GM18511 (cell line): Measurements from ENCODE around the gene GP9.
"Not testable (repeated sequence)": the region's sequence is repeated elsewhere in the genome, so short reads cannot be mapped to it uniquely, and the experiment has no call there.

ENCODE experiments used
- ATAC-seq: cut with Tn5 transposase; IDR thresholded peaks from one replicate; pipeline ENCODE4 v1.9.1; 2021; ENCODE audit warnings: mild to moderate bottlenecking, moderate library complexity; ENCODE audit not compliant: unreplicated experiment

Gene GP9

DNA sequence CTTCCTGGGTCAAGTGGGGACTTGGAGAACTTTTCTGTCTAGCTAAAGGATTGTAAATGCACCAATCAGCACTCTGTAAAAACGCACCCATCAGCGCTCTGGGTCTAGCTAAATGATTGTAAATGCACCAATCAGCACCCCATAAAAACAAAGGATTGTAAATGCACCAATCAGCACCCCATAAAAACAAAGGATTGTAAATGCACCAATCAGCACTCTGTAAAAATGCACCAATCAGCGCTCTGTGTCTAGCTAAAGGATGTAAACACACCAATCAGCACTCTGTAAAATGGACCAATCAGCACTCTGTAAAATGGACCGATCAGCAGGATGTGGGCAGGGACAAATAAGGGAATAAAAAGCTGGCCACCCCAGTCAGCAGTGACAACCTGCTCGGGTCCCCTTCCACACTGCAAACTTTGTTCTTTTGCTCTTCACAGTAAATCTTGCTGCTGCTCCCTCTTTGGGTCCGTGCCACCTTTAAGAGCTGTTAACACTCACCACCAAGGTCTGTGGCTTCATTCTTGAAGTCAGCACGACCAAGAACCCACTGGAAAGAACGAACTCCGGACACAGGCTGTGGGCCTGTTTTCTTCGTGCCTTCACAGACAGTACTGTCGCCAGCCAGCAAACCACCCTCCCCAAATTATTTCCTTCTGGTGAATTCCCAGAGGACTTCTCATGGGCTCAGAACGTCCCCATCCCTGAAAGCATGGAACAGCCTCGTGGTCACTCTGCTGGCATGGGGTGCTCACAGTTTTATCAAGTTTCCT lies 8.9 kb downstream of the GP9 start:
- ATAC-seq = not testable (repeated sequence)

DNA sequence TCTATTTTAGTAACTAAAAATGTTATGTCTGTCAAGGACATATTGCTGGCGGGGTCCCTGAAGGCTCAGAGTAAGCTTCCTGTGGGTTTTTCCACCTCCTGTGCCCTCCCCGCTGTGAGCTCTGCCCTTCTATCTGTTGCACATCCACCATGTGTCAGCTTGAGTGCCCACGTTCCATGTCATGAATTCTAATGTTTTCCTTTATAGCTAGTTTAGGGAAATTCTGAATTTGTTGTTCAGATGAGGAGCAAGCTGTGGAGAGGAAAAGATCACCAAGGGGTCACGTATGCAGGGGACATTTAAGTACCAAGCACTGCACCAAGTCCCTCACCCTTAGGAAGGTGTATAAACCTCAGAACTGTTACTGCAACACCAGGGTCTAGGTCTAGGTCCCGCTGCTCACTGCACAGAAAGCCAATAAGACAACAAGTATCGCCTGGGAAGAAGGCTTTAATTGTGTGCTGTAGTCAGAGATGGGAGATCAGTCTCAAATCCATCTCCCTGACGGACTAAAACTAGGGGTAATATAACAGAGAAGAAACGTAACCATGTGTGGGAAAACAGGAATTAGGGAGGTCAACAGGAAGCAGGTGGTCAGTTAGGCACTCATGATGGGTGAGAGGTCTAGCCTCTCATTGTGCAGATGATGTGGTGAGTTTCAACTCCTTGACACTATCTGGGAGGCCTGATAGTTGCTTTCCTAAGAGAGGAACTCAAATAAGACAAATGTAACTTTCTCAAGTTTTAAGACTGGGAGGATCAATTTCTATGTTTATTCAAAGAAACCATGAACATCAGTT lies 9.7 kb downstream of the GP9 start:
- no peak for ATAC-seq

DNA sequence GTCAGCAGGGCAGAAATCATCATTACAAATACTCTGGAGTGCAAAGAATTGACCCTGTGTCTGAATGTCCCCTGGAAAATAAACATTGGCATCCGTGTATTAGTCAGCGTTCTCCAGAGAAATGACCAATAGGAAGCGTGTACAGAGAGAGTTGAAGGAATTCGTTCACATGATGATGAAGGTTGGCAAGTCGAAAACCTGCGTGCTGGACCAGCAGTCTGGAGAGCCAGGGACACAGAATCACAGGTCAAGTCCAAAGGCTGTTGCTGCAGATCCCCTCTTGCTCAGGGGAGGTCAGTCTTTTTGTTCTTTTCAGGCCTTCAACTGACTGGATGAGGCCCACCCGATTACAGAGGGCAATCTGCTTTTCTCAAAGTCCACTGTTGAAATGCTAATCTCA lies 16.6 kb downstream of the GP9 start:
- ATAC-seq = no peak

DNA sequence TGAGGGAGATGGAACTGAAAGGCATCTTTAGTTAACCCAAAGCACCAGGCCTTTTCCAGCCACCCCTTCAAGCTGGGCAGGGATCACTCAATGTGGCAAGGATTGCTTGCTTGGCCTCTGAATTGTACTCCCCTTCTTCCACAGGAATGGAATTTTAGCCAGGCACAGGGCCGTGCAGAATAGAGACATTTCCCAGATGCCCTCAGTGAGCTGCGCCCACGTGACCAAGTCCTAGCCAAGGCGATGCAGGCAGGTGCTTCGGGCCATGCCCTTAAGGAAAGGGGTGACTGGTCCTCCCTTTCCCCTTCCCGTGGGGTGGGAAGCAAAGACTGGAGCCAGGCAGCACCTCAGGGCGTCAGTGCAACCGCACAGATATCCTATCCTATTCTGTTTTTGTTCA lies 17.9 kb downstream of the GP9 start:
- no peak for ATAC-seq

DNA sequence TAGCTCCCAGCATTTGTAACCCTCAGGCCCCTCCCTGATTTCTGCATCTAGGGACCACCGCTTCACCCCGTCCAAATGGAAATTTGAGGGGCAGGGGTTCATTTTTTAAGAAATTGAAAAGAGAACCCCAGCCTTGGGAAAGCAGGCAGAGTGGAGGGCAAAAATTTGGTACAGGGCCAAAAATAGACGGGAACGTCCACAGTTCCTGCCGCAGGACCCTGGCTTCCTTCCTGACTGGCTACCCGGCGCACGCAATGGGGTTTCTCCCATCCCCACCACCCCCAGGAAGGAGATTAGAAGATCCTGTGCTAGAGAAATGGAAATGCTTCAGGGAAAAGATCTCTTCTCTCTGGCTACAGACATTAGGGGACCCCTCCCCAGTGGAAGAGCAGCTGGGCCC lies 20.9 kb downstream of the GP9 start:
- no peak for ATAC-seq

DNA sequence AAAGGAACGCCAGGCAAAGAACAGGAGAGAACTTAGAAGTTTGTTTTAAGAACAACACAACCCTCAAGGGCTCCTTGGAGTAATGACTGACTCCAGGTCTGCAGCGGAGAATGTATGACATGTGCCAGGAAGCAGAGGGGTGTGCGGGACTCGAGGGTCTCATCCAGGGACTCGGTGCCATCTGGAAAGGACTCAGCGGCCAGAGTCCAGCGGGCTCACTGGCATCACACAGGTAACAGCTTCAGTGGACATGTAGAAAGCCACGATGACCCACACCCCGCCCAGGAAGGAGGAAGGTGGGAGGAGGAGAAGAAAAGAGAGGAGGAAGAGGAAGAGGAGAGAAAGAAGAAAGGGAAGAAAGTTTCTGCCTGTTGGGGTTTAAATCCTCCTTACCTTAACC lies 21.4 kb downstream of the GP9 start:
- ATAC-seq = no peak

DNA sequence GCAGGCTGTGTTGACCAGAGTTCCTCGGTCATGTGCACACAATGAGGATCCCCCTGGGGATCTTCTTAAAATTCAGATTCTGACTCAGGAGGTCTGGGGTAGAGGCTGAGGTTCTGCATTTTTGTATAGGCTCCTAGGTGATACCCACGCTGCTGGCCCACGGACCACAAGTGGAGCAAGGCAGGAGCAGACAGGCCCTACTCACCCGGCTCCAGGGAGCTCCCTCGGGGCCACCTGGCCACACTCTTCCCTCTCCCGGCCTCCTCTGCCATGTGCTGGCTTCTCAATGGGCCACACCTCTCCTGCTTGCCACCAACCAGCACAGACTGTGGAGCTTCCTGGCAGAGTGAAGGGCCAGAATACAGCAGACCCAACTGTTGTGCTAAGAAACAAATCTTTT lies 23.9 kb downstream of the GP9 start:
- no peak for ATAC-seq

DNA sequence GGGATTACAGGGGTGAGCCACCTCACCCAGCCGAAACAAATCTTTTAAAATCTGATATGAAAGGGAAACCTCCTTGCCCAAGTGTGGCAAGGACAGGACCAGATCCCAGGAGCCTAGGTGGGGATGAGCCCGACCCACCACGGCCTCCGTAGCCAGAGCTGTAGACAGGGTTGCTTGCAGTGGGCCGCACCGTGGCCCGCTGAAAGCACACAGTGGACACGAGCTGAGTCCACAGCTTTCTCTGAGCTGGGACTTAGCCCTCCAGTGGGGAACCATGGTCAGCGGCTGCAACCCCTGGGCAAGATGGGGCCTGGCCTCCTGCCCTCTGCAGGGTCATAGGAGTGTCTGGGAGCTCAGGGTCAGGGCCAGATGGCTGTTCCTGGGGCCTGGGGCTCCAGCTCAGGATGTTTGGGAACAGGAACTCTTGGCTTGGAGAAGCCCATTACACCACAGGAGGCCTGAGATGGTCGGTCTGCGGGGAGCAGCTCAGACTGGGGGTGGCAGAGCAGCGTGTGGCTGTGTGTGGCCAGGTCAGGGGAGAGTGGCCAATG lies 24.7 kb downstream of the GP9 start:
- ATAC-seq = no peak

DNA sequence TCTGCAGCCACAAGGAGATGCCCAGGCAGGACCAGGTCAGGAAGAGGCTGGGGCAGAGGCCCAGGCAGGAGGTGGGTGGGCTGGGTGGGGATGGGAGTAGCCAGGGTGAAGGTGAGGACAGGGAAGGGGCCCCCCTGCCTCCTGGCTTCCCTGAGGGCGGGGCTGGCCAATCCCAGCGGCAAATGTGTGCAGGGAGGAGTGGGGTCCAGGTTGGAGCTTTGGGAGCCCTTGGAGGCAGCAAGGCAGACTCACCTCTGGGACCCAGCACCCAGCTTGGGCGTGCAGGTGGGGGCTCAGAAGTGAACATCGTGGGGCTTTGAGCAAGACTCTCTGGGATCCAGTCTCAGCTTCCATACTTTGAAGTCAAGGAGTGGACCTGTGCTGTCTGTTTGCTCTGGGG lies 25.2 kb downstream of the GP9 start:
- ATAC-seq = no peak

DNA sequence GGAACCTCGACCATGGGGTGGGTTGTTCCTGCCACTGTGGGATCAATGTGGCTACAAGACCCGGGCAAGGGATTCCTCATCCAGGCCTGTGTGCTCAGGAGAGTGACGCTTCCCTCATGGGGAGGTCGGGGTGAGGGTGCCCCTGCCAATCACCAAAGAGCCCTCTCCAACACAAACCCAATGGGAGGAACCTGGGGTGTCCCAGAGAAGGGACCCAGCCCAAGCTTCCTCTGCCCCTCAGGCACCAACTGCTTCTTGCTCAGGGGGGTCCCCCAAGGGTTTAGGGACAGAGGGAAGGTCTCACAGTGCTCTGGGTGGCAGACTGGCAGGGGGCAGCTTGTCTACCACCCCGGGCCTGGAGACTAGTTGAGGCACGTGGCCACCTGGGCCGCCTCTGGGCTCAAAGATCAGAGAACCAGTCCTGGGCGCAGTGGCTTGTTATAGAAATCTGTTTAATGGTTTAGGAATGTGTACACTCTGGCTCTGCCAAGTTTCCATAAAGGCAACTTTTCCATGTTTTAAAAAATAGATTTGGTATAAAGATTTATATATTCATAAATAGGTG lies 26.6 kb downstream of the GP9 start:
- no peak for ATAC-seq

DNA sequence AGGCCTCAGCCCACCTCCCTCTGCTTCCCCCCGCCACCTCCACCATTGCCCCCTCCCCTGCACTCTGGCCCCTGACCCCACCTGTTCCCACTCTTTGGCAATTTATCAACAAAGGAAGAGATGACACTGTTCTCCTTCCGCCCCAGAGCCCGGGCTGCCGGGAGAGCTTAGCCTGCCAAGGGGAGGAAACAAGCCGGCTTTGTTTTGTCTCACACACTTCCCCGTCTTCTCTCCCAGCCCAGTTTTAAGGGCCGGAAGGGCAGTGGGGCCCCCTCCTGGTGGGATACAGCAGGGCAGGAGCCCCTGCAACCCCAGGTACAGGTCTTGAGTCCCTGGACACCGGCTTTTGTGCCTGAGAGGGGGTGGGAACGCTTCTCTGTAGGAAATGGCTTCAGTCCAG lies 27.3 kb downstream of the GP9 start:
- not testable (repeated sequence) for ATAC-seq

DNA sequence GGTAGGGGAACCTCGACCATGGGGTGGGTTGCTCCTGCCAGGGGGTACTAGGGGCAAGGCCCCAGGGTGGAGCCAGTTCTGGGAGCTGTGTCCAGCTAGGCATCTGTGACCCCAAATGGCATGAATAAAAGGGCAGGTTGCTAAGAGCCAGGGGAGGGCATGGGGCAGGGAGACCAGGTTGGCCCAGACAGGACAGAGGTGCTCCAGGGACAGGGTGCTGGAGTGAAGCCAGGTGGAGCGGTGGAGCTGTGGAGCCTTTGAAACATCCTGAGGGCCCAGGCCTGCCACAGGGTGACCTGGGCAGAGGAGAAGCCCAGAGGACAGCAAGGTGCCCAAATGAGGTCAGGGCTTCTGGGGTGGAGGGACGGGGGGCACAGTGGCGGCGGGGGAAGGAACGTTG lies 27.7 kb downstream of the GP9 start:
- not testable (repeated sequence) for ATAC-seq

DNA sequence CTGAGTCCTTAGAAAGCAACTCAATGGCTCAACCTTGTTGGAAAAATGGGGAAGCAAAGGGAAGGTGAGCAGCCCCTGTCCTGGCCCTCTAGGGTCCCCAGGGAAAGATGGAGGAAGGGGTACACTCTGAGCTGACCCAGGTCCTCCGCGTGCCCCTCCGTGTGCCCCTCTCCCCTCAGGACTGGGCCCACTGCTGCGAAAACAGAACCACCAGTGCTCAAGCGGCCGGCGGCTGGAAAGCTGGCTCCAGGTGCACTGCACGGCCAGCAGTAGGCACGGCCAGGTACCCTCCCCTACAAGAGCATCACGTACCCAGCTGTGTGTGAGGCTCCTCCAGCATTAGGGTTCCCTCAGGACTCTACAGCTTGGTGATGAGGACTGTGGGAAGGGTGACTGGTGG lies 34.7 kb downstream of the GP9 start:
- ATAC-seq = no peak

DNA sequence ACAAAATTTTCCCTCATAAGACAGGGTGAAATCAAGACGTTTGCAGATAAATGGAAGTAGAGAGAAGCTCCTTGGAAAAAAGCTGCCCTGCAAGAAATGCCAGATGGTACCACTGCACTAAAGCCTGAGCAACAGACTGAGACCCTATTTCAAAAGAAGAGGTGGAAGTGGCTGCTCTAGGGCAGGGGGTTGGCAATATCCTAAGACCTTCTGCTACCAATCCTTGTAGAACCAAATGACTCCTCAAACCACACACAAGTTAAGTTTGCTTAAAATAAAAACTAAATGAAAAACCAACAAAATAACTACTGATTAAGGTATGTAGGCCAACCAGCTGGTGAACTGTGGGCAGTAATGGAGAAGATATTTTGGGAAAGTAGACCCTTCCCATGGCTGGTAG lies 39.7 kb downstream of the GP9 start:
- no peak for ATAC-seq

DNA sequence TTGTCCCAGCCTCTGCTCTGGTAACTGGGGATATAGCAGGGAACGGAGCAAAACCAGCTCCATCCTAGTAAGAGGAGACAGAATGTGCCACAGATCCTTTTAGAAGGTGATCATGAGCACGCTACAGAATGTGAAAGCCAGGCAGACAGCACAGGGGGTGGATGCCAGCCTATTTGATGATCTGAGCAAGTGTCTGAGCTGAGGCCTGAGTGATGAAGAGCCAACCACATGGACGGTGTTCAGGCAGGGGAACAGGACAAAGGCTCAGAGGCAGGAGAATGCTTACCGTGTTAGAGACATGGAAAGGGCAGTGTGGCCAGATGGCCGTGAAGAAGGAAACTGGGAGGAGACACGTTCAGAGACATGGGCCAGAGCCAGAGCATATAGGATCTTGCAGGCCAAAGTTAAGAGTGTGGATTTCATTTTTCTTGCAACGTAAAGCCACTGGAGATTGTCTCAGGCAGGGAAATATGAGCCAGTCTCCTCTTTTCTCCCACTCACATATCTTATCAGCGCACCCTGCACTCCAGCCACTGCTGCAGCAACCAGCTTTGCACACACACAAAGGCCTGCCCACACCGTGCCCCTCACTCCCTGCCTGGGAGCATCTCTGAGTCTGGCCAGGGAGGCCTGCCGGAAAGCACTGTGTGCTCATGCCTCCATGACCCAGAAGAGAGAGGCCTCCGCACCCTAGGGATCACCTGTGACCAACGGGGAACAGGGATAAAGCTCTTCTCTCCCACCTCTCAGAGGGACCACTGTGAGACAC lies 41.0 kb downstream of the GP9 start:
- ATAC-seq = no peak

DNA sequence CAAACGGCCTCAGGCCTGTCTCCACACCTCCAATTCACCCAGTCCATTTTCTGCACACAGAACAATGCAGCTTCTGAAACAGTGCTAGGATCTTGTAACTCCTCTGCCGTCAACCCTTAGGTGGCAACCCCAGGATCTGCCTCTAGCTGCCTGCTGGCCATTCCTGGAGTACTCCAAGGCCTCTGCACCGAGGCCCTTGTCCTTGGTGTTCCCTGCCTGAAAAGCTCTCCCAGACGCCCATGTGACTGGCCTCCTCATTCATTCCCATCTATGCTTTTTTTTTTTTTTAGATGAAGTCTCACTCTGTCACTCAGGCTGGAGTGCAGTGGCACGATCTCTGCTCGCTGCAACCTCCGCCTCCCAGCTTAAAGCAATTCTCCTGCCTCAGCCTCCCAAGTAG lies 42.7 kb downstream of the GP9 start:
- no peak for ATAC-seq

DNA sequence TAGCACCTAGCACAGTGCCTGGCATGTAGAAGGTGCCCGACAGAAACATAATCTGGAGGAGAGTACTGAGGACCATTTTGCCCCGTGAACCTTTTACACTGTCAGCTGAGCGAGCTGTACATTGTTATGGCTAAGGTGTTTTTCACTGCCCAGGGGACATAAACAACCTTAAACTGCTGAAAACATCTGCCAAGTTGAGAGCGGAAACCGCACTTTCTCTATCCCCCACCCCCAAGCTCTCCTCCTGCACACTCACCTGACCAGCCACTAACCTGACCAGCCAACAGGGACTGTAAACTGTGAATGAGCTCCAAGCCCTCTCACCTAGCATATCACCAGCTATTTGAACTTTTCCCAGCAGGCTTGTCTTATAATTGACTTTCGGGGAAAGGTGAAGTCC lies 43.5 kb downstream of the GP9 start:
- ATAC-seq = no peak

DNA sequence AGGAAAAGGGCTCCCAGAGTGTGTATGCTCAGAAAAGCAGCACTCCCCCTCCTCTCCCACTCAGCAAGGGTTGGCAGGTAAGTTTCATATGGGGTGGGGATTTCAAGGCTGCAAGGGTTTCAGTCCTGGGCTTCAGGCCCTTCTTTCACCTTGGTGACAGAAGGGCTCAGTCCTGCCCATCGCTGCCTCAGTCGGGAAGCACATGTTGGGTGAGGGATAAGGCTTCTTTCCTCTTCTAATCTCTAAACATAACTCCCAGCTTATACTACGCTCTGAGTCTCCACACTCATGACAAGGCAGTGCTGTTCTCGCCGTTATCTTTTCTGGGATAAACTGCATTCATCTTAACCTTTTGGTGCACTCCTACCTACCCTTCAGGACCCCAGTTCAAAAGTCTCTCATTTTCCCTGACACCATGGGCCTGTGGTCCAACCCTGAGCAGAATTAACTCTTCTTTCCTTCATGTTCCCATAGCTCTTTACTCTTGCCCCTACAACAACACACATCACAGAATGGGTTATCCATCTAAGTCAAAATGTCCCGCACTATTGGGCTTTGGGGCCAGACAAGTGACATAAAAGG lies 44.0 kb downstream of the GP9 start:
- ATAC-seq = no peak

DNA sequence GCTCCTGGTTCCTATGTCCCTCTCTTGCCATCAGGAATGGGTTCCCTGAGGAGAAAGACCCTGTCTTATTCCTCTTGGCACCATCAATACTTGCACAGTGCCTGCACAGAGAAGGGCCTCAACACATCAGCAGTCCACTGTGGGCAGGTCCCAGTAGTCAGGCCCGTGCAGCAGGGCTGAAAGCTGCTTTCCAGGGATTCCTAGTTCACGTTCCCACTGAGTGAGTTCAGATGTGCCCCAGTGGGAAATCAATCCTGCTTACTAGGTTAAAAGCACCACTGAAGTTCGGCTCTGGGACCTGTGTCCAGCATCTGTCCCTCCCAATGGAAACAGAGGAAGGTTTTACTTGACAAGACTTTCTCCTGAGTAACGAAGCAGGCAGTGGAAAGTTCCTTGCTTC lies 45.3 kb downstream of the GP9 start:
- ATAC-seq = no peak

DNA sequence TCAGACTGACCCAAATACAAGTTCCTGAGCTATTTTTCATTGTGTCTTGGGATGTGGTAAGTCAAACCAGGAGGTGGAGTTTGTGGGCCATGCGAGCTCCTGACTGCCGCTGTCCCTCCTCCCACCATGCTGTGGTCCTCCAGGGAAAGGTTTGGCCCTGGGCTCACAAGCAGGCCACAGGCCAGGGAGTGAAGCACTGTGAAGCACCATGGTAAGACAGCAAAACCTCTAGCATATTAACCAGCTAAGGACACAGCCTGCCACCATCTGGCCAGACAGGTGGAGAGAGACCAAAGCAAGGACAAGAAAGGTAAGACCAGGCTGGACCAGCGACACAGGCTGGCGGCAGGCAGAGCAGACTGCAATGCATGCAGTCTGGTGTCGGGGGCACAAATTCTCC lies 45.7 kb downstream of the GP9 start:
- no peak for ATAC-seq
